HG02943 (cell line): ENCODE data around the gene DNASE2.
"Not testable (repeated sequence)": the region's sequence is repeated elsewhere in the genome, so short reads cannot be mapped to it uniquely, and the experiment has no call there.

Source experiments
- ATAC-seq: cut with Tn5 transposase; IDR thresholded peaks from one replicate; pipeline ENCODE4 v1.9.1; 2021; ENCODE audit warnings: mild to moderate bottlenecking, low read depth, moderate library complexity; ENCODE audit not compliant: unreplicated experiment

Gene DNASE2

DNA sequence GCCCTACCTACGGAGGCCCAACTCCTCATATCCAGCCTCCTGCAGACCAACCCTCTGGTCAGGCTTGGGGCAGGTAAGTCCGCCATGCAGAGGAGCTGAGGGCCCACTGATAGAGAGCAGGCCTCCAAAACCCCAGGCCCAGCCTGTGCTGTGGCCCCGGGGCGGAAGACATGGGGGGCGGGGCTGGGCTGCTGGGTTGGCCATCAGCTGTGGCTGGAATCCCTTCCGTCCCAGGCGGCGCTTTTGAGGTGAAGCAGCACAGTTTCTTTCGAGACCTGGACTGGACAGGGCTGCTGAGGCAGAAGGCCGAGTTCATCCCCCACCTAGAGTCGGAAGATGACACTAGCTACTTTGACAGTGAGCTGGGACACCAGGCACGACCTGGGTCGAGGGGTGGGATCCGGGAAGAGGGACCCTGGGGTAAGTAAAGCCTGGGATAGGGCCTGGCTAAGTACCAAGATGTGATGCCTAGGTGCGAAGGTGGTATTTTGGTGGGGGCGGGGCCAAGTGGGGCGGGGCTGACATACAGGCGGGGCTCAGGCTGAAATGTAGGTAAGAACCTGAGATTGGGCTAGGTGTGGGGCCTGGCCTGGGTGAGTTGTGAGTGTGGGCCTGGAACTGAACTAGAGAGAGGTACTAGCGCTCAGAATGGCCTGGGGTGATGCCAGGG, 15.4 kb downstream of the DNASE2 start:
- no peak for ATAC-seq

DNA sequence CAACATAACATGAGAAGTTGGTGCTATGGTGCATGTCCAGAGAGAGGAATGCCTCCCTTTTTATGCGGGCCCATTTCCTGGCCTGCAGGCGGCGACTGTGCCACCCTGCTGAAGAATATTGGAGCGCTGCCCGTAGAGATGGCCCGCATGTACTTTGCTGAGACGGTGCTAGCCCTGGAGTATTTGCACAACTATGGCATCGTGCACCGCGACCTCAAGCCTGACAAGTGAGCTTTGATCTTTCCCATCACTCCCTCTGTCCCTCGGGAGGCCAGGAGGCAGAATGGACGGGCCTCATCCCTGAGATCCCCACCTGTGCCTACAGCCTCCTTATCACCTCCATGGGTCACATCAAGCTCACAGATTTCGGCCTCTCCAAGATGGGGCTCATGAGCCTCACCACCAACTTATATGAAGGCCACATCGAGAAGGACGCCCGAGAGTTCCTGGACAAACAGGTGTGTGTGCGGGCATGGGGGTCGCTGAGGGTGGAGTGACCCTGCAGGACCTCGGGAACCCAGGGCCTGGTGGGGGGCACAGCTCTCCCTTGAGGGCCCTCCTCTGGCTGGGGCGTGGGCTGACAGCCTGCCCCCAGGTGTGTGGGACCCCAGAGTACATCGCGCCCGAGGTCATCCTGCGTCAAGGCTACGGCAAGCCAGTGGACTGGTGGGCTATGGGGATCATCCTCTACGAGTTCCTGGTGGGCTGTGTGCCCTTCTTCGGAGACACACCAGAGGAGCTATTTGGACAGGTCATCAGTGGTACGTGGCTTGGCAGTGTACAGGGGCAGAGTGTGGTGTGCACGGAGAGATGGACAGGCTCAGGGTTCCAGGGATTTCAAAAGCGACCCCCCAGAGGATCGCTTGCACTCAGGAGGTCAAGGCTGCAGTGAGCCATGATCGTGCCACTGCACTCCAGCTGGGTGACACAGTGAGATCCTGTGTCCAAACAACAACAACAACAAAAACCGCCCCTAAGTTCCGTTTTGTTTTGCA, 16.2 kb downstream of the DNASE2 start:
- no peak for ATAC-seq

DNA sequence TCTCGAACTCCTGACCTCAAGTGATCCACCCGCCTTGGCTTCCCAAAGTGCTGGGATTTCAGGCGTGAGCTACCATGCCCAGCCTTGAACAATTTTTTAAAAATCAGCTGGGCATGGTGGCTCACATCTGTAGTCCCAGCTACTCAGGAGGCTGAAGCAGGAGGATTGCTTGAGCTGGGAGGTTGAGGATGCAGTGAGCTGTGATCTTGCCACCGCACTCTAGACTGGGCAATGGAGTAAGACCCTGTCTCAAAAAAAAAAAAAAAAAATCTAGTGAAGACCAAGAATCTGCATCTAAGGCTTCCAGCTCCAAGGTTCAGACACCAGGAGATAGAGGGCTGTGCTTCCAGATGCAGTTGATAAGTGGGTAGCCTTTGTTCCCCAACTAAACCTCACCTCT, 17.1 kb downstream of the DNASE2 start:
- ATAC-seq: no peak

DNA sequence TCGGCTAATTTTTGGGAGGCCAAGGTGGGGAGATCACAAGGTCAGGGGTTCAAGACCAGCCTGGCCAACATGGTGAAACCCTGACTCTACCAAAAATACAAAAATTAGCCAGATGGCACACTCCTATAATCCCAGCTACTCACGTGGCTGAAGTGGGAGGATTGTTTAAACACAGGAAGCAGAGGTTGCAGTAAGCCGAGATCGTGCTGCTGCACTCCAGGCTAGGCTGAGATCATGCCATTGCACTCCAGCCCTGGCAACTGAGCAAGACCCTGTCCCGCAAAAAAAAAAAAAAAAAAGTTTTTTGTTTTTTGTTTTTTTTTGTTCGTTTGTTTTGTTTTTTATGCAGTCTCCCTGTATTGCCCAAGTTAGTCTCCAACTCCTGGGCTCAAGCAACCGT, 21.7 kb downstream of the DNASE2 start:
- ATAC-seq: no peak

DNA sequence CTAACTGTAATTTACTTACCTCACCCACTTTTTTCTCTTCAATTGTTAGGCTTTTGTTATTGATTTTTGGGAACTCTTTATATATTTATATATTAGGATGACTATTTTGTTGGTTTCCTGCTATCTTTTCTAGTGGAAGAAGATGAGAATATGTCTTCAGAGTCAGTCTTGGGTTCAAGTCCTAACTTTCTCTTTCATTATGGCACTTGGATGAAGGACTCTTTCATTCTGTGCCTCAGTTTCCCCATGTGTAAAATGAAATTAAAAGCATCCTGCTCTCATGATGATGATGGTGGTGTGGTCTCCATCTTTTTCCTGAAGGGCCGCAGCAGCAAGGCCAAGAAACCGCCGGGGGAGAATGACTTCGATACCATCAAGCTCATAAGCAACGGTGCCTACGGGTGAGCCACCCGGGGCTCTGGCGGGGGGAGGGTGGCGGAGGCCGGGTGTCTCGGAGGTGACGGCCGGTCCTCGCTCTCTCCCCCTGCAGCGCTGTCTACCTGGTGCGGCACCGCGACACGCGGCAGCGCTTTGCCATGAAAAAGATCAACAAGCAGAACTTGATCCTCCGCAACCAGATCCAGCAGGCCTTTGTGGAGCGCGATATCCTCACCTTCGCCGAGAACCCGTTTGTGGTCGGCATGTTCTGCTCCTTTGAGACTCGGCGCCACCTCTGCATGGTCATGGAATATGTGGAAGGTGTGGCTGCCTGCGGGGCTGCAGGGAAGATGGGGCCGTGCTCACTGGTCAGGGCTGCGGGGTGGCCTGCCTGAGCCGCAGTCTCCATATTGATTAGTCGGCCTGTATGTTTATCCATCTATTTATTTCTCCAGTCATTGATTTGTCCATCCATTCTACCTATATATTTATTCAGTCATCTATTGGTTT, 23.0 kb downstream of the DNASE2 start:
- no peak for ATAC-seq

DNA sequence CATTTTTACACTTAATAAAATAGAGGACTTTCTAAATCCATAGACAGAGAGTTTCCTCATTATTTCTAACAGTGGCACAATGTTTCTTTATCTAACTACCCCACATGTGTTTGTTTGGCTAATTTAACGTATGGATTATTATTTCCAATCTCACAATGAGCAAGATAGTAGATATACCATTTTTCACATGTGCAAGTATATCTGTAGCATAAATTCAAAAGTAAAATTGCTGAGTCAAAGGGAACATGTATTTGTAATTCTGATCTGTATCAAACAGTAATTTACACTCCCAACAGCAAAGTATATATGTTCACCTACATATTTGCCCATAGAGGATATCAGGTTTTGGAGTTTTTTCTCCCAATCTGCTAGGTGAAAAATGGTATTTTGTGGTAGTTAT, 24.6 kb downstream of the DNASE2 start:
- ATAC-seq: no peak

DNA sequence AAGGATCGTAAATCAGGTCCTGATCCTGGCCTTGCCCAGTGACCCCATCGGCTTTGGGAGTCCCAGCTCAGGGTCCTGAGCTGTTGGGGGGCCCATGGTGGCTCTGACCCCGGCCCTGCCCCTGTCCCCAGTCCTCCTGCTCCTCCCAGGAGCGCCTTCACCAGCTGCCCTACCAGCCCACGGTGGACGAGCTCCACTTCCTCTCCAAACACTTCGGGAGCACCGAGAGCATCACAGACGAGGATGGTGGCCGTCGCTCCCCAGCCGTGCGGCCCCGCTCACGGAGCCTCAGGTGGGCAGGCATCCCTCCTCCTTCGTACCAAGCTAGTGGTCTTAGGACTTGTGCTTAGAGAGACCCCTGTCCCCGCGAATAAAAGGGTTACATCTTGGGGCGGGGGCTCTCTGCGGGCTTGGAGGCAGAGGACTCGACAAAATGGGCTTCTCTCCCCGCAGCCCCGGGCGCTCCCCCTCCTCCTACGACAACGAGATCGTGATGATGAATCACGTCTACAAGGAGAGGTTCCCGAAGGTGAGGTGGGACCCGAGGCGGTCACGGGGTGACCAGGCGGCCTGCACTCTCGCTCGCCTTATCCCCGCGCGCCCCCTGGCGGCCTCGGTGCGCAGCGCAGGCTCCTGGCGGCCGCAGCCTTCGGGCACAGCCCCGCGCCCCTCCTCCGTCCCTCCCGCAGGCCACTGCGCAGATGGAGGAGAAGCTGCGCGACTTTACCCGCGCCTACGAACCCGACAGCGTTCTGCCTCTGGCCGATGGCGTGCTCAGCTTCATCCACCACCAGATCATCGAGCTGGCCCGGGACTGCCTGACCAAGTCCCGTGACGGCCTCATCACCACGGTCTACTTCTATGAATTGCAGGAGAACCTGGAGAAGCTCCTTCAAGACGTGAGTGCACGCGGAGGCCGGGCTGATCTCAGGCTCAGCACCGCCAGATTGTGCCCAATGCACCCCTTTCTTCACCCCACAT, 33.8 kb downstream of the DNASE2 start:
- ATAC-seq: no peak

DNA sequence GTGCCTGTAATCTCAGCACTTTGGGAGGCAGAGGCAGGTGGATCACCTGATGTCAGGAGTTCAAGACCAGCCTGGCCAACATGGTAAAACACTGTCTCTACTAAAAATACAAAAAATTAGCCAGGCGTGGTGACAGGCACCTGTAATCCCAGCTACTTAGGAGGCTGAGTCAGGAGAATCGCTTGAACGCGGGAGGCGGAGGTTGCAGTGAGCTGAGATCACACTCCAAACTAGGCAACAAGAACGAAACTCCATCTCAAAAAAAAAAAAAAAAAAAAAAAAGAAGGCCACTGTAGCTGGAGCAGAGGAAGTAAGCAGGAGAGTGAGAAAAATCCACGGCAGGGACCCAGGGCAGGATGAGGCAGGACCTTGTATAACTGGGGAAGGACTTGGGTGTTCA, 34.6 kb downstream of the DNASE2 start:
- ATAC-seq: not testable (repeated sequence)

DNA sequence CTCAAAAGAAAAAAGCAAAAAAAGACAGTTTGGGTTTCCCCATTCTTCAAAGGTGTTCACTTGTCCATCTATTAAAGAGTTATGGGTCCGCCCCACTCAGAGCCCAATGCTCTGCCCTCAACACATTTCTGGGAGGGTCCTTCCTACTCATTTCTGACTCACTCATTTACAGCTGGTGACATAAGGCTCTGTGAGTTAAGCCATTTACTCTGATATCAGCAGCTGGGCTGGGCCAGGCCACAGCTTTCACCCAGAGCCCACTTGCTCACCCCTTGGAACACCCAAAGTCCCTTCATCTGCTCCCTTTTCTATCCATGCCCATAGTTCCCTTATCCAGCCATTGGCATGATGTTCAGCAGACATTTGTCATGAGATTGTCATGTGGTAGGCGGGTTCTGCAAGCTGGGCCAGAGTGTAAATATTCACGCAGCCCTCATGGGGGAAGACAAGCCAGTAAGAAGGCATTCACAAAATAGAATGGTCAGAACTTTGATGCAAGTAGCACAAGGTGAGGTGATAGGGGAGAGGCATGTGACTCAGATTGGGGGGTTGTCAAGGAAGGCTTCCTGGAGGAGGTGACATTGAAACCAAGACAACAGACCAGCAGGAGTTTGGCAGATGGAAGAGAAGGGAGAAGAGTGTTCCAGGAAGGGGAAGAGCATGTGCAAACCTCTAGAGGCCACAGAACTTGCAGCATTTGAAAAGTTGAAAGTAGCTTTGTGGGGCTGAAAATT, 37.1 kb downstream of the DNASE2 start:
- ATAC-seq: no peak

DNA sequence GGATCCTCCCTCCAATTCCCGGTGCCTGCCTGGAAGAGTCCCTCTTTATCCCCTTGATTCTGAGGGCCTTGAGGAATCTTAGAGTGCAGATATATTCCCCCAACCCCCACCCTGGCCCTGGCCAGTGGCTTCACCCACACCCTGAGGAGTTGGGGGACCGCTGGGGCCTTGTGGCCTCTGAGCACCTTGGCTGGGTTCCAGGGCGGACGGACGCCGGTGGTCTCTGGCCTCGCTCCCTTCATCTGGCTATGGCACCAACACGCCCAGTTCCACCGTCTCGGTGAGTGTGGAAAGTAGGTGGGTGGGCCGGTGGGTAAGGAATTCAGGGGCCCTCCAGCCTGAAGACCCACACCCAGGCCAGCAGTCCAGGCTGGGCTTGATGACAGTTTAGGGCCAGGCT, 37.9 kb downstream of the DNASE2 start:
- ATAC-seq: no peak

DNA sequence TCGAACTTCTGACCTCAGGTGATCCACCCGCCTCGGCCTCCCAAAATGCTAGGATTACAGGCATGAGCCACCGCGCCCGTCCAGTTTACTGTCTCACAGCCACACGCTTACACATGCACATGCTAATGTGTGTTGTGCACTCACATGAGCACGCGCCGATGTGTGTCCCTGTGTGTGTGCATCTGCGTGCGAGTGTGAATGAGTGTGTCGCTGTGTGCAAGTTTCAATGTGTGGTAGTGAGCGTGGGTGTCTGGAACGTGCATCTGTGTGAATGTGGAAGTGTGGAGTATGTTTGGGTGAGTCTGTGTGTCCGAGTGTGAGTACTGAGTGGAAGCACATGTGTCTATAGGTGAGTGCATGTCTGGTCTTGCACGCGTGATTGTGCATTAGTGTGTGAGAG, 38.7 kb downstream of the DNASE2 start:
- ATAC-seq: no peak

DNA sequence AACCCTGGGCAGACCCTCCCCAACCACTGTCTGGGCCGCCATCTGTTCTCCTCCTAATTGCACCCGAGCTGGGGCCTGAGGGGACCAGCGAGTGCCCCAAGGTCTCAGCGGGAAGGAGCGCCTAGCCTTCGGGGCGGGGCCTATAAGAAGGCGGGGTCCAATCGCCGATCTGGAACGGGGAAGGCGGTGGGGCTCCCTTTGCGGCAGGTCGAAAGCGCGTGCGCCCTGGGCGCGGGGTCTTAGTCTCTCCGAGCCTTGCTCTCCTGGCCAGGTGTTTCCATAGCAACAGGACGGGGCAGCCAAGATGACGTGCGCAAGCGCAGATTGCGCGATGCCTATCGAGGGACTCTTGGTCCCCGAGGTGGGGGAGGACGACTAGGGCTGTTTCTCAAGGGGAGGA, 40.2 kb downstream of the DNASE2 start:
- ATAC-seq: no peak

DNA sequence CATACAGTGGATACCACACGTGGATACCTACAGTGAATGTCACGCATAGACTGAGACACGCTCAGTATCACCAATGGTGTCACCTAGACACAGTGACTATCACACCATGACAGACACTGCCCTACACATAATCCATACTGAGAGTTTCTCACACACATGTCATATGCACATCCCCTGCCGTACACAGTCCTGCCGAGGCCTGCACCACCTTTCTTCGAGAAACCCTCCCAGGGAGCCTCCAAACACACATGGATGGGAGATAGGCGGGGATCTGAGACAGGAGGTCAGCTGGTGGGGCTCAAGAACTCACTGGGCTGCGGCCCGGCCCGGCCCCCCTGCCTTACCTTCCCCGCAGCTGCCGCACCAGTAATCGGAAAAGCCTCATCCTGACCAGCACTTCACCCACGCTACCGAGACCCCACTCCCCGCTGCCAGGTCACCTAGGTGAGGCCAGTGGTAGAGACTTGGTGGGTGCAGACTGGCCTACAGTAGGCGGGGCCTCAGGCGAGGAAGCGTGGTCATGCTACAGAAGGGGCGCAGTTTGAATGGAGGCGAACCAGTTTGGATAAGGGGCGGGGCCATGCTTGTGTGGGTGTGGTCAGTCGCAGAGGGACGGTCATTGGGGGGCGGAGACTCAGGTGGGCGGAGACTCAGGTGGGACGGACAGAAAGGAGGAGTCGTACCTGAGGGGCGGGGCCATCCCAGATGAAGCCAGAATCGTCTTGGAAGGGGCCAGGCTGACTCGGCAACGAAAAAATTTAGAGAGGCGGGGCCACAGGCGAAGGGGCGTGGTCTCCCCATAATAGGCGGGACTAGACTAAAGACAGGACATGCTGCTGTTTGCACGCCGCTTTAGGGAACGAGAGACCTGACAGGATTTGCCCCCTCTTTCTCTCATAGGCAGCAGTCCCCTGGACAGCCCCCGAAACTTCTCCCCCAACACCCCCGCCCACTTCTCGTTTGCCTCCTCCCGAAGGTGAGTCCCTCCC, 40.9 kb downstream of the DNASE2 start:
- ATAC-seq: no peak

DNA sequence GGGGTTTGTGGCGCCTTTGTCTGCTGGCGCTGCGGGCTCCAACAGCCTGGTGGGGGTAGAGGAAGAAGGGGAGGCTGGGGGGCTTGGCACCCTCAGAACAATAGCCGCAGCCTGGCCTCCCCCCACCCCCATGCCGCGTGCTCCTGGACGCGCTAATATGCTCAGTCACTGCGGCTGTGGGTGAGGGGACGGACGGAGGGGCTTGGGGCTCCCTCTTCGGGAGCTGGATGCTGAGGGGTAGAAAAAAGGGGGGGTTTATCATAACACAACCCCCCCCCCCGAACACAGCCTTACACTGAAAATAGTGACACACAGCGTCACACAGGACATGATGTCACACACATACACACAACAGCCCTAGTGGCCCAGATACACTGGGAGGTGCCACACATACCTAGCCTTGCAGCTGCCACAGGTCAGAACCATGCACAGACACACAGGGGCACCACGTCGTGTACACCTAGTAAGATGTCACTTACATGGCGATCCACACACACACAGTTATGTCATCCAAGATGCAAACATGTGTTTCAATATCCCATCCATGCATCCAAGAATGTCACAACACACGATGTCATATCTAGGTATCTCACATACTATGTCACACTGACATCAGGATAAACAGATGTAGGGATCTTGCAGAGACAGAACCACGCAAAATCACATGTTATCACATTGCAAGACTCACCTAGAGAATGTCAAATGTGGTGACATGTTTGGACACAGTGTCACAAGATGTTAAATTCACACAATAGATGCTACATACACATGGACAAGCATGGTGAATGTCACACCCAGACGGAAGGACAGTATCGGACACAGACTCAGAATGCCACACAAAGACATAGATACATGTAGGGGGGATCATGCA, 42.1 kb downstream of the DNASE2 start:
- ATAC-seq: no peak

DNA sequence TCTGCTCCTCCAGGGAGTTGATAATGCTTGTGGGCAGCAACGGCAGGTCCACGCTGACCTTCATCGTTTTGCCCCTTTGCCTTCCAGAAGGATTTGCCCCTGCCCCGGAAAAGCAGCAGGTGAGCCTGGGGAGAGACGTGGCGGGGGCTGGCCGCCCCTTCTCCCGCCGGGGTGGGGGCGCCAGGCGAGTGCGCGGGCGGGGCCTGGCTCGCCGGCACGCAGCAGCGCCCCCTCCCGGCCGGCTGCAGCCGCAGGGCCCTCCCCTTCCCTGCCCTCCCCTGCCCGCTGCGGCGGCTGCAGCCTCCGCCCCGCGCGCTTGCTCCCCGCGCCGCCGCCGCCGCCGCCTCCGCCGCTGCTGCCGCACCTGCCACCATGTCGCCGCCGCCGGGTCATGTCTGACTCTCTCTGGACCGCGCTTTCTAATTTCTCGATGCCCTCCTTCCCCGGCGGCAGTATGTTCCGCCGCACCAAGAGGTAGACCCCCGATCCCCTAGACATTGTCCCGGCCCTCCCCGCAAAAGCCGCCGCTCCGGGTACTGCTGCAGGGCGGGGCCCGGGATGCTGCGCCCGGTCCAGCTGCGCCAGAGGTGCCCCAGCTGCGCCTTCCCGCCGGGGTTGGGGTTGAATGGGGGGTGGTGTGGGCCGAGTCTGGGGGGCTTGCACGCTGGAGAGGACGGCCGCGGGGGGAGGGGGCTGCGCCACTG, 42.9 kb downstream of the DNASE2 start, which contains the start of gene MAST1:
TSS of gene MAST1 (plus strand) at position 334 of the 704 bp plus-strand sequence. CDS start at position 392, 58 bp downstream.
- no peak for ATAC-seq

DNA sequence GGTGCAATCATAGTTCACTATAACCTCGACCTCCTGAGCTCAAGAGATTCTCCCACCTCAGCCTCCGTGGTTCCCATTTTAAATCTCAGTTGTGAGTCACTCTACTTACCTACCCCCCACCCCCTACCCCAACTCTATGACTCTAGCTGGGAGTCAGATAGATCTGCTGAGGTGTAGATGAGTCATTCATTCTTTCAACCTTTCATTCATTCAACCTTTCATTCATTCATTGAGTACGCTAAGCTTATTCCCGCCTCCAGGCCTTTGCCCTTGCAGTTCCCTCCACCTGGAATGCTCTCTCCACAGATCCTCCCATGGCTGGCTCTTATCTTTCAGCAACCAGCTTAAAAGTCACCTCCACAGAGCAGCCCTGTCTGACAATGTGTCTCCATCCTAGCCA, 44.0 kb downstream of the DNASE2 start:
- no peak for ATAC-seq
